NCI-H128 (cell line): Measurements from ENCODE around the gene DLST.

Source experiments
- DNase-seq: peaks from one replicate; lab custom pipeline; 2025; ENCODE audit not compliant: unreplicated experiment; lab: John Stamatoyannopoulos, UW

The DLST gene

GRCh38 chr14:74937171-74937570 is 55.5 kb downstream of the DLST start:
- DNase-seq = no peak

GRCh38 chr14:74938531-74939495 is 57.1 kb downstream of the DLST start:
- no peak for DNase-seq

DNA sequence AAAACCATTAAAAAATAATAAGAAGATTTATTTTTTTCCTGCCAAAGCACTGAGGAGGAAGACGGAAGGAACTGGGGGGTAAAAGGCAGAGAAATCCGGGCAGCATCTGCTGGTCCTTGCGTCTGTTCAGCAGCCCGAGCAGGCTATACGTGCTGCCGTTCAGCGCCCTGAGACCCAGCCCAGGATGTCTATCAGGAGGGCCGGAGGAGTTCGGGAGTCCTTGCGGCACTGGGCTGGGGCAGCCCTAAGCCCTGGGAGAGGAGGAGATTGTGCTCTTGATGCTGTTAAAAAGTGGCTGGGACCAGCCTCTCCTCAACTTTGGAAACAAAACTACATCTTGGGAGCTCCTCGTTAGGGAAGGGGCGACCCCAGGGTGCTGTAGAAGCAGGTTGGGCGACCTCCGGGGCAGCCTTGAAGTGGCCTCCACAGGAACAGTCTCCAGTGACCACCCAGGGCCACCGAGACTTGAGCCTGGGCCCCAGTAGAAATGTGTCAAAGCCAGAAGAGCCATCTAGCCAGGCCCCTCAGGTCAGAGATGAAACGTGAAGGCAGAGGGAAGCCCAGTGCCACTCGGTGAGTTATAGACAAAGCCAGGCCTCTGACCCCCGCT is 59.3 kb downstream of the DLST start:
- no peak for DNase-seq

- DNase-seq = no peak
Observed at GRCh38 chr14:74941676-74942097, 60.0 kb downstream of the DLST start.

- DNase-seq = no peak
Observed at GRCh38 chr14:74942181-74942580, 60.5 kb downstream of the DLST start.

DNA sequence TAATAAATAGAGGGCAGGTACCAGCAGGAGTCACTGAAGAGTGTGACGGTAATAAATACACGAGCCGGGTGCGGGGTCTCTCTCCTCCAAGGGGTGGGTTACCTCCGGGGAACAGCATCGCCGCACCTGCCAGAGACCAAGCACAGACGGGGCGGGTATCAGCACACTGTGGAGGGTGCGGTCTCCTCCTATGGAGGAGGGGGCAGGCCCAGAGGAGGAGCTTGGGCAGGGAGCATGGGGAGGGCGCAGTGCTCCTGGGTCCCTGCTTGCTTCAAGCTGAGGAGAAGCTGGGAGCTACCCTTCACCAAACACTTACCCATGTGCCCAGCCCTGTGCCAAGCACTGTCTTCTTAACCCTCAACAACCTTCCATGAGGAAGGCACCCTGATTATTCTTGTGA is 60.9 kb downstream of the DLST start:
- no peak for DNase-seq

GRCh38 chr14:74945261-74945851 is 63.6 kb downstream of the DLST start:
- DNase-seq = no peak

DNA sequence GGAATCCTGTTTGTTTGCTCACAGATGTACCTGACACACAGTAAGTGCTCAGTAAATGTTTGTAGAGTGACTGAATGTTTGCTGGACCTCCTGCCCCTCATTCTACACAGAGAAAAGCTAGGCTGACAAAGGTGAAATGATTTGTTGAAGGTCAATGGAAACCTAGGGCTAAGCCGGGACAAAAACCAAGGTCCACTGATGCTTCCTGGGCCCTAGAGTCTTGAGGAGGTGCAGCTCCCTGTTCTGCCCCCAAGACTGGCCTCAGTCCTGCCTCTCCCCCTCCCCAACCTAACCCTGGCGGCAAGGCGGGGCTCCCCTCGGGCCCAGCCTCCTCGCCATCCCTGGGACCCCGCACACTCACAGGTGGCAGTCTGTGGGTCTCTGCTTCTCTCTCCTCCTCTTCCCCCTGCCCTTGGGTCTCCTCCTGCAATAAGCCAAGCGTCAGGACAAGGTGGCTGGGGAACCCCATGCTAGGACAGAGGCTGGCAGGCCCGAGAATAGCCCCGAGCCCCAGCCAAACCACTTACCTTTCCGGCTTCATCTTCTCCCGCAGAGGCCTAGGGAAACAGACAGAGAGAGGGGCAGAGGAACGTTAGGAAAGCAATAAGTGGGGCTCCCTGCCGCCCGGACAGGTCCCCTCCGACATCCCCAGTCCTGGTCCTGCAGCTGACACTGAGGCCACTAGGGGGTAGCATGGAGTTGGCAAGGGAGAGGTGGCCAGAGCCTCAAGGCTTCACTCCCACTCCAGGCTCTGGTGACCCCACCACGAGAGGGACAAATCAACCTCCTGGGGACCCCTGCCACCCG is 64.3 kb downstream of the DLST start:
- peak; percentile 29 for DNase-seq

DNA sequence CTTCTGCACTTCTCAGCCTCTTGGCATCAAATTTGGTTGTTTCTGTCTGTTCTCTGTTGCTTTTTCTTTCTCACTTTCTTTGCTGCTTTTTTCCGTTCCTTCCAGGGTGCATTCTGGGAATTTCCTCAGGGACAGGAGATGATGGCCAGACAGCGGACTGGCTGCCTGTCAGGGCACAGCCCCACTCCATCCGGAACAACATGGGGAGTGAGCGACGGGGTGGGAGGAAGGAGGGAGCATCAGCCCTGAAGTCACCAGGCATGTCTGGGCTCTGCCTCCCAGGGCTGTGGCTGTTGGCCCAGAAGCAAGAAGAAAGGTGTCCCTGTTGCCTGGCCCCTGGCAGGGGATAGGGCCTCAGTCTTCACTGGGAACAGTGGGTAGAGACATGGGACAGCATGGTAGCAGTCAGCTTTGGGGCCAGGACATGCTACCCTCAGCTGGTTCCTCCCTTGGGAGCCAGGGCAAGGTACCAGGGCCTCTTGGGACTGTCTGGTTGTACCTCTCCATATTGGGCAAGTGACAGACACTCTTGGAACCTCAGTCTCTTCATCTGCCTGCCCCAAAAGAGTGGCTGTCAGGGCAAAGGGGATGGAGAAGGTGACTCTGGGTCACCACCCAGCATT is 65.1 kb downstream of the DLST start:
- DNase-seq = no peak

- no peak for DNase-seq
Observed at GRCh38 chr14:74947353-74948227, 65.9 kb downstream of the DLST start.

- no peak for DNase-seq
Observed at GRCh38 chr14:74948228-74949175, 66.8 kb downstream of the DLST start.

- DNase-seq = no peak
Observed at GRCh38 chr14:74949191-74949601, 67.5 kb downstream of the DLST start.

- DNase-seq = no peak
Observed at GRCh38 chr14:74949859-74950573, 68.3 kb downstream of the DLST start.

DNA sequence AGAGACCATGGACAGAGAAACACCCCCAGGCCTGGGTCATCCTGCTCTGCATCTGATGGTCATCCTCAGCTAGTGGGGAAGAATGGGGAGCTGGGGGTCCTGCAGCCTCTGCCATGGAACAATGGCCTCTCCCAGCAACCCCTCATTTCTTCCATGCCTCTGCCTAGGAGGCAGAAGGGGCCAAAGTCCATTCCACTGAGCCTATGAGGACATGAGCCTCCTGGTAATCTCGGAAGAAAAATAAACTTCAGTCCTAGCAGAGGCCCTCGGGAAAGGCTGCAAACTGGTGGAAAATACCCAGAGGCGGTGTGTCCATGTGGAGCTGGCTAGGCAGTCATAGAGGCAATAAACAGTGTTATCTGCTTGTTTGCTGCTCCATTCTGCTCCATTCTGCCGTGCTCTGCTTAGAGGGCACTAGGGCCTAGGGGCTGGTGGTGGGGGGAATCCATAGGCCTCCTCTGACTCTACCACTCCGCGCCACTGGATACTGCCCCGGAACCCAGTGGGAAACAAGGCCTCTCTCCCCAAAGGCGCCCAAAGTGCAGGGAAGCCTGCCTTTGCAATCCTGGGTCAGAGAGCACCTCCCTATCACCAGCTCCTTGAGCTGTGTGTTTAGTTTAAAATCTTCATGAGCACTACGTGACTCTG is 69.2 kb downstream of the DLST start:
- DNase-seq = no peak

DNA sequence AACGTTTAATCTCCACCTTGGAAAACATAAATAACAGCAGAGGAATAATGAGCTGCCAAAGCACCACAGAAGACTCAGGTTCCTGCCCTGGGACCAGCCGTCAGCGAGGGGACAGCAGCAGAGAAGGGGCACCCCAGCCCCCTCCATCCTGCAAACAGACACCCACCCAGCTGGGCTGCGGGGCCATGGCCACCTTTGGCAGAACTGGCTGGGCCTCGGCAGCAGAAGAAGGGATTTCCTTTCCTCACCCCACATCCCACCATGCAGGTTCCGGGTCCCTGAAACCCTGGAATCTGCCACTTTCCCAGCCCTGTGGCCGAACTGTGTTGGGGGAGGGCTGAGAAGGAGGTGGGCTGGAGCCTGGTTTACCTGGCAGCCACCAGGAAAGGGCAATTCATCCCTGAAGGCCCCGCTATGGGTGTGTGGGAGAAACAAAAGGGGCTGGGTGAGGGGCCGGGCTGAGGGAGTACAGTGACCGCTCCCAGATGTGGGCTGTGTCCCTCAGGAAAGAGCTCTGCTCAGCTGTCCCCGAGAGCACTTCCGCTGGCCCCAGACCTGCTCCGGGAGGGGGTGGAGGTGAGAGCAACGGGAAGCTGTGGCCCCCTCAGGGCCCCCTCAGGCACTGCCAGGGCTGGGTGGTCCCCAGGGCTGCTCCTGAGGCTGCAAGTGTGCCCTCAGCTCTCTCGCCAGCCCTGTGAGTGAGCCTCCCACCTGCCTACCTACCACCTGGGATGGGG is 69.9 kb downstream of the DLST start:
- no peak for DNase-seq

- DNase-seq = no peak
Observed at GRCh38 chr14:74952180-74952665, 70.5 kb downstream of the DLST start.
